ENCODE data around the gene PCA3. TPM values are rescaled to one million over a fixed set of nuclear protein-coding genes. Genes with fewer than 3 reads are reported as not detected.

The PCA3 gene
- total RNA-seq, 1 experiment from 2014 or later, result not detected

- H3K9me3 Mint-ChIP-seq, result no peaks in the 10 kb centered on the region
- ChIA-PET POLR2A (no interaction called here), CTCF (interaction anchor here (1.0 kb wide), 1 partner anchor 198 kb away, joined by 3 read pairs; no protein-coding TSS in a partner anchor)
- H3K27ac Mint-ChIP-seq, result no peak overlapping the region
- peaks cover 29% of the 10 kb centered on the region for H3K4me1 Mint-ChIP-seq
- DNase-seq (ENCODE audit: low spot score) (no peak), ATAC-seq (no peak)
- no peak overlapping the region for H3K4me3 Mint-ChIP-seq
- no peaks in the 10 kb centered on the region for H3K27me3 Mint-ChIP-seq (ENCODE audit: low read depth)
- H3K36me3 Mint-ChIP-seq, result no peaks in the 10 kb centered on the region
- TF ChIP-seq ZNF219 (CRISPR knock-in tag; IDR thresholded peaks at IDR 0.05; ENCODE audit: borderline replicate concordance), result no peak
- TF ChIP-seq CREB1 (CRISPR knock-in tag; IDR thresholded peaks at IDR 0.05), result no peak
- TF ChIP-seq E2F4 (CRISPR knock-in tag; IDR thresholded peaks at IDR 0.05; ENCODE audit: borderline replicate concordance, low read depth), result no peak
- no peak for TF ChIP-seq SOX15 (CRISPR knock-in tag; IDR thresholded peaks at IDR 0.05)
- no peak for TF ChIP-seq ATF3 (CRISPR knock-in tag; conservative IDR thresholded peaks at IDR 0.05)
- TF ChIP-seq ZNF671 (CRISPR knock-in tag; IDR thresholded peaks at IDR 0.05), result no peak
- TF ChIP-seq PREB (CRISPR knock-in tag; IDR thresholded peaks at IDR 0.05; ENCODE audit: borderline replicate concordance), result no peak
- no peak for TF ChIP-seq ESRRA (CRISPR knock-in tag; IDR thresholded peaks at IDR 0.05; ENCODE audit: borderline replicate concordance)
- no peak for TF ChIP-seq ZNF423 (CRISPR knock-in tag; IDR thresholded peaks at IDR 0.05)
- TF ChIP-seq TEAD4 (CRISPR knock-in tag; IDR thresholded peaks at IDR 0.05), result no peak
- TF ChIP-seq IRF2 (CRISPR knock-in tag; IDR thresholded peaks at IDR 0.05; ENCODE audit: borderline replicate concordance, low read depth), result no peak
- no peak for TF ChIP-seq MXD4 (CRISPR knock-in tag; IDR thresholded peaks at IDR 0.05; ENCODE audit: borderline replicate concordance)
- no peak for TF ChIP-seq ZNF425 (CRISPR knock-in tag; conservative IDR thresholded peaks at IDR 0.05)
- TF ChIP-seq CDX4 (CRISPR knock-in tag; IDR thresholded peaks at IDR 0.05; ENCODE audit: borderline replicate concordance), result no peak
- TF ChIP-seq OVOL2 (CRISPR knock-in tag; IDR thresholded peaks at IDR 0.05; ENCODE audit: borderline replicate concordance), result no peak
- TF ChIP-seq FOXP4 (CRISPR knock-in tag; IDR thresholded peaks at IDR 0.05), result no peak
- no peak for TF ChIP-seq ZBTB21 (CRISPR knock-in tag; IDR thresholded peaks at IDR 0.05; ENCODE audit: borderline replicate concordance)
- no peak for TF ChIP-seq JAZF1 (CRISPR knock-in tag; IDR thresholded peaks at IDR 0.05)
- TF ChIP-seq SP1 (CRISPR knock-in tag; conservative IDR thresholded peaks at IDR 0.05), result no peak
These were observed 36.7 kb downstream of the PCA3 start for GRCh38 chr9:76800901-76801300.

GRCh38 chr9:76803083-76803482 lies 38.8 kb downstream of the PCA3 start:
- no peak overlapping the region for H3K4me3 Mint-ChIP-seq
- no peaks in the 10 kb centered on the region for H3K36me3 Mint-ChIP-seq
- POLR2A ChIA-PET, result no interaction called here
- H3K9me3 Mint-ChIP-seq, result no peaks in the 10 kb centered on the region
- CTCF ChIA-PET, result interaction anchor here (1.1 to 1.8 kb wide), 3 partner anchors 46 to 194 kb away, joined by 3 to 10 read pairs (median 6); no protein-coding TSS in a partner anchor
- ATAC-seq (peak; percentile 79), DNase-seq (ENCODE audit: low spot score) (no peak)
- H3K27ac Mint-ChIP-seq, result no peak overlapping the region
- peaks cover 29% of the 10 kb centered on the region for H3K4me1 Mint-ChIP-seq
- no peaks in the 10 kb centered on the region for H3K27me3 Mint-ChIP-seq (ENCODE audit: low read depth)
- TF ChIP-seq ATF1 (CRISPR knock-in tag; IDR thresholded peaks at IDR 0.05) (no peak), MLX (CRISPR knock-in tag; IDR thresholded peaks at IDR 0.05) (no peak), ELF4 (CRISPR knock-in tag; IDR thresholded peaks at IDR 0.05; ENCODE audit: low read depth) (no peak), ZBTB21 (CRISPR knock-in tag; IDR thresholded peaks at IDR 0.05; ENCODE audit: borderline replicate concordance) (no peak), ZNF423 (CRISPR knock-in tag; IDR thresholded peaks at IDR 0.05) (no peak), ZNF671 (CRISPR knock-in tag; IDR thresholded peaks at IDR 0.05) (no peak), FOXJ3 (CRISPR knock-in tag; IDR thresholded peaks at IDR 0.05; ENCODE audit: borderline replicate concordance) (no peak), ZNF512 (CRISPR knock-in tag; IDR thresholded peaks at IDR 0.05; ENCODE audit: borderline replicate concordance) (no peak), GTF2I (CRISPR knock-in tag; conservative IDR thresholded peaks at IDR 0.05) (no peak), TEAD1 (CRISPR knock-in tag; IDR thresholded peaks at IDR 0.05) (no peak), JUN (CRISPR knock-in tag; IDR thresholded peaks at IDR 0.05) (no peak), OVOL2 (CRISPR knock-in tag; IDR thresholded peaks at IDR 0.05; ENCODE audit: borderline replicate concordance) (no peak)

Data from WTC11 (cell line).